Ovary (tissue), 3 donors: ENCODE results near the gene FARP1.

Experiments used
- POLR2A ChIP-seq: fragments of 450-650 bp; IDR thresholded peaks from one replicate; pipeline ENCODE4 v1.6.1; 2017; ENCODE audit warnings: antibody characterized with exemption, mild to moderate bottlenecking, moderate library complexity
- TF ChIP-seq, protein P1 (sequence below), 3 donors: fragments of 450-650 bp in 2 of 3; fragments of 200-600 bp in 1 of 3; IDR thresholded peaks; one replicate each; pipeline versions ENCODE4 v1.5.1 to v1.8.0; 2016 to 2022; ENCODE audit warnings: antibody characterized with exemption in 3 of 3, mild to moderate bottlenecking in 1 of 3
- donor health status: DM: no; HTN: no; CAD: no.

DNA sequence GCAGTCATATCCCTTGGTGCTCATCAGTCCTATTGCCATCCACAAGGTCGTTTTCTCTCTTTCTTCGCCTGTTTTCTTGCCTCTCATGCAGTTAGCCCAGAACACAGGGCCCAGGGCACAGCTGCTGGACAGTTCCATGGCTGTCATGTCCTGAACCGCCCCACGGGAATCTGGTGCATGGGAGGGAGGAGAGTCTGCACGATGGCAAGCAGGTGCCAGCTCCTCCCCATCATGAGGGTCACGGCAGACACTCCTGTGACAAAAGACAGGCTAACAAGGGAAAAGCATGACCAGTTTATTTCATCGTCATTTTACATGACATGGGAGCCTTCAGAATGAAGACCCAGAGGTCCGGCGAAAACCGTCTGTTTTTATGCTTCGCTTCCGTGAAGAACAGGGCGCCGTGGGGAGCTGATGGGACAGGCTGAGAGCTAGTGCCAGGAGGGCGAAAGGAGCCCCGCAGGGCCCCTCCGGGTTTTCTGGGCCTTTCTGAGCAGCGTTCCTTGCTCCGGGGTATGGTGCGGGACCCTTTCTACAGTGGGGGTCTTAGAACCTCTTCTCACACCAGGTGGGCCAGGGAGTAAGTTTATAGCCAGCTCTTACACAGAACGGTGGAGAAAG lies 298.3 kb downstream of the FARP1 start:
- TF ChIP-seq, protein P1, sequence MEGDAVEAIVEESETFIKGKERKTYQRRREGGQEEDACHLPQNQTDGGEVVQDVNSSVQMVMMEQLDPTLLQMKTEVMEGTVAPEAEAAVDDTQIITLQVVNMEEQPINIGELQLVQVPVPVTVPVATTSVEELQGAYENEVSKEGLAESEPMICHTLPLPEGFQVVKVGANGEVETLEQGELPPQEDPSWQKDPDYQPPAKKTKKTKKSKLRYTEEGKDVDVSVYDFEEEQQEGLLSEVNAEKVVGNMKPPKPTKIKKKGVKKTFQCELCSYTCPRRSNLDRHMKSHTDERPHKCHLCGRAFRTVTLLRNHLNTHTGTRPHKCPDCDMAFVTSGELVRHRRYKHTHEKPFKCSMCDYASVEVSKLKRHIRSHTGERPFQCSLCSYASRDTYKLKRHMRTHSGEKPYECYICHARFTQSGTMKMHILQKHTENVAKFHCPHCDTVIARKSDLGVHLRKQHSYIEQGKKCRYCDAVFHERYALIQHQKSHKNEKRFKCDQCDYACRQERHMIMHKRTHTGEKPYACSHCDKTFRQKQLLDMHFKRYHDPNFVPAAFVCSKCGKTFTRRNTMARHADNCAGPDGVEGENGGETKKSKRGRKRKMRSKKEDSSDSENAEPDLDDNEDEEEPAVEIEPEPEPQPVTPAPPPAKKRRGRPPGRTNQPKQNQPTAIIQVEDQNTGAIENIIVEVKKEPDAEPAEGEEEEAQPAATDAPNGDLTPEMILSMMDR (IDR thresholded peaks at IDR 0.05), result no peak
- TF ChIP-seq POLR2A, result no peak
